Activated CD8-positive, alpha-beta memory T cell treated with anti-CD3 and anti-CD28 coated beads, Interleukin-2, amount 50 U/mL, for 1 hour (primary cell): ENCODE results near the gene HLA-B.

Experiments used
- DNase-seq: peaks from one replicate; pipeline ENCODE4 v3.0.0-alpha.2; 2020; ENCODE audit errors: extremely low read depth

The HLA-B gene

GRCh38 chr6:31352683-31353383 lies 4.1 kb downstream of the HLA-B start:
- no peak for DNase-seq

- DNase-seq, result no peak
Observed at GRCh38 chr6:31352310-31352682, 4.7 kb downstream of the HLA-B start.

GRCh38 chr6:31351401-31352309 lies 5.3 kb downstream of the HLA-B start:
- DNase-seq, result no peak

GRCh38 chr6:31351033-31351380 lies 6.0 kb downstream of the HLA-B start:
- DNase-seq, result no peak

- no peak for DNase-seq
Observed at GRCh38 chr6:31350196-31351032, 6.6 kb downstream of the HLA-B start.

DNA sequence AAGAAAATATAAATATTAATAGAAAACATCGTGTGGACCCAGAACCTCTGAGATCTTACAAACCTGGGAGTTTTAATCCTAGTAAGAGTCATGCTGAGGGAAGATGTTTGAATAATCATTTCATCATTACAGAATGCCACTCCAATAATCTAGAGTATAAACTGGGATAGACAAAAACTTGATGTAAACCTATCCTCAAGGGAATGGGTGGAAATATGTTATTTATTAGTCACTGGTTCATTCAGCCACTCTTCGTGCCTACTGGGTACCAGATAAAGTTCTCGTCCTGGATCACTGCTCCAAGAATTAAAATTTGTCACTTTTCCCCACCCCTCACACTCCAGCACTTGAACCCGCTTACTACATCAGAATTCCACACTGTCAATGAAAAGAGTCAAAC lies 7.7 kb downstream of the HLA-B start:
- DNase-seq, result no peak

GRCh38 chr6:31345026-31345730 lies 11.8 kb downstream of the HLA-B start:
- DNase-seq, result no peak

DNA sequence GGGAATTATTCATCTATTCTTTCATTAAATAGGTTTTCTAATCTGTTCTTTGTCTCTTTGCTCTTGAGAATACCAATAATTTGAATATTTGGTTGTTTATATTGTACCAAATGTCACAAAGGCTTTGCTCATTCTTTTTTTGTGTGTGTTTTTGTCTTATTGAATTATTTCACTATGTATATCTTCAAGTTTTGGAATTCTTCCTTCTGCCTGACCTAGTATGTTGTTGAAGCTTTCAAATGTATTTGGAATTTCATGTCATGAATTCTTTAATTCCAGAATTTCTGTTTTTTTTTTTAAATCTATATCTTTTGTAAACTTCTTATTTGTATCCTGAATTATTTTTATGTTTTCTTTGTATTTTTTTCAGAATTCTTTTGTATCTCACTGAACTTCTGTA lies 16.8 kb downstream of the HLA-B start:
- DNase-seq, result no peak

GRCh38 chr6:31339210-31339609 lies 17.8 kb downstream of the HLA-B start:
- DNase-seq, result no peak

DNA sequence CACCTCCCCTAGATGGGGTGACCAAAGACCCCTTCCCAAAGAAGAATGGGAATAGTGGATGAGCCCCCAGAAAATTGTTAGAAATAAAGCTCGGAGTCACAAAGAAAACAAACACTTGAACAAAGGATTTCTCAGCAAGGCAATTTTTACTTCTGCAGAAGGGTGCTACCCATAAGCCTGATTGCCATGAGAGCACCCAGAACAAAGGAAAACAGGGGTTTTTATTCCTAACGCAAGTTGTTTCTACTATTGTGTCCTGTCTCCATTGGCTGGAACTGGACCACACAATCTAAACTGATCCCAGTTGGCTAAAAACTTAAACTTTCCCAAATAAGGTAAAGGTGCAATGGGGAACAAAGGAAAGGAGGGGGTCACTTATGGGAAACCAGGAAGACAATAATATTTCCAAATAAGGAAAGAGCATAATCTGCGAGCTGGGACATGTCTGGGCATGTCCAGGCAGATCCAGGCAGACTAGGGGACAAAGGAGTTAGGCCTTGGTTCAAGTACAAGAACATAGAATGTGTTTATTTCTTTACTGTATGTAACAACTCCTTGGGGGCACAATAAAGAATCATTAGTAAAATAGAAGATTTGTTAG lies 20.0 kb downstream of the HLA-B start:
- DNase-seq, result no peak

DNA sequence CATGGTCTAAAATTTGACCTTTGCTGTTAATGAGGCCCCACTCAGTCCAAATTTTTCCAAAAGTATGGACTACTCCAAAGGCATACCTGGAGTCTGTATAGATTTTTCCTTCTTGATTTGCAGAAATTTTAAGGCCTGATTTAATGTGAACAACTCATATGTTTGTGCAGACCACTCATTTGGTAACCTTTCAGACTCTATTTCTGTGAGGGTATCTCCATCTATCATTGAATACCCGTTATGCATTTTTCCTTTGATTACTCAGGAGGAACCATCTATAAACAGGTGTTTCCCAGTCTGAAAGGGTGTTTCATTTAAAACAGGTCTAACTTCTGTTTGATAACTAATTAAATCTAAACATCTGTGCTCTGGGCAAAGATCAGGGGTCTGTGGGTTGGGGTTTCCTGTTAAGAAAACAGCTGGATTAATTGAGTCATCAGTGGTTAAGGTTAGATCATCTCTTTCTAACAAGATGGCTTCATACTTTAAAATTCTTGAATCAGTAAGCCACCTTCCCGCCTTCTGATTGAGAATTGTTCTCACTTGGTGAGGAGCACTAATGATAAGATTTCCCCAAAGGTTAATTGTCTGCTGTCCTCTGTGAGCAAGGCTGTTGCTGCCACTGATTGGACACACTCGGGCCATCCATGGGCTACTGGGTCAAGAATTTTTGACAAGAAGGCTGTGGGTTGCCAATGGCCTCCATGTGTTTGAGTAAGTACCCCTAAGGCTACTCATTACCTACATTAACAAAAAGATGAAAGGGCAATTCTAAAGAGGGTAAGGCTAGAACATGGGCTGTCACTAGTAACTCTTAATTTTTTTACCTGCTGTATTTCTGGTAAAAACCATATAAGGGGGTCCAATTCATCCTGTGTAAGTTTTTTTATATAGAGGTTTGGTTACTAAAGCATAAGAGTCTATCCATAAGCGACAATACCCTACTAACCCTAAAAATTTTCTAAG lies 24.1 kb downstream of the HLA-B start:
- no peak for DNase-seq

- no peak for DNase-seq
Observed at GRCh38 chr6:31328355-31328960, 28.5 kb downstream of the HLA-B start.

DNA sequence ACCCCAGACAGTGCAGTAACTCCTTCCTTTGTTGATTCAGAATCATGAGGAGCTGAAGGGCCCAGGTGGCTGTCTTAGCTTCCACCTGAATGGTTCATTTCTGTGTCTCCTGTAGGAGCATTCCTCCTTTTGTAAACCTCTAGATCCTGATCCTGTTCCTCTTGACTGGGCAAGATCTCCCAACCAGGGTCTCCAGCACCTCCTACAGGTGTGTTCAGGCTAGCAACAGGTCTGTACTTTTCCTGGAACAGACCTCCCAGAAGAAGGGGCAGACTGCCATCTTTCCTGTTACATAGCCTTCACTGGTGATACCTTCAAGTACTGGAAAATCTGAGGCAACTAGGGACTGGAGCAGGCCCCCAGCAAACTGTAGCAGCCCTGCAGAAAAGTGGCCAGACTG lies 35.2 kb downstream of the HLA-B start:
- no peak for DNase-seq

GRCh38 chr6:31321005-31321707 lies 35.8 kb downstream of the HLA-B start:
- DNase-seq, result no peak

- DNase-seq, result no peak
Observed at GRCh38 chr6:31317036-31317435, 39.9 kb downstream of the HLA-B start.

DNA sequence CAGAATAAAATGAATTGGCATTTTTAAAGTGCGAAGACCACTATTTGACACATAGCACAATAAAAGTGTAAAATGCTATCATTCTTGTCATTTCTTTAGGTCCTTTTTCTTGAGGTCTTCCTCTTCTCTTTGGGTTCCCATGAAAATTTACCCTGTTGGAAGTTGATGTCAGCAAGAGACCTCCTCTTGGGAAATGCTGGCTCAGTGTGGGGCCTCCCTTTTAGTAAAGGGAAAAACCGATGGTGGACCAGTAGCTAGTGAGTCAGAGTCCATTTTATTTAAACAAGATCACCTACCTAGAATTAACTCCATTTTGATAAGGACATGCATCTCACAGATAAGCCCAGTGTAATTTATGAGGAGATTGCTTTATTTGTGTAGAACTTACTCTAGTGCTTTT lies 47.3 kb downstream of the HLA-B start:
- DNase-seq, result no peak

DNA sequence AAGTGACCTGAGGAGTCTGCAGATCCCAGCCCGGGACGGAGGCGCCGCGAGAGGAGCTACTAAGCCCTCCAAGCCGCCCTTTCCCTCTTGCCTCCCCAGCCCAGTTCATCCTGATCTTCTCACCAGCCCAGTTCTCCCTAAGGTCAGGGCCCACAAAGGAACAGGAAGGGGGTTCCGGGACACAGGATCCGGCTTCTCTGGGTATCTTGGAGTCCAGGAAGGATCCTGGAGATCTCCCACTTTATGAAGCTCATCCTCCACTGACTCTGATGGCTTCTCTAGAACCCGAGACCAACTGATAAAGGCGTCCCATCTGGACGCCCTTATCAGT lies 48.2 kb downstream of the HLA-B start:
- no peak for DNase-seq

- peak; percentile 38 for DNase-seq
Observed at GRCh38 chr6:31308050-31308844, 48.7 kb downstream of the HLA-B start.
